IPS-18c (cell line): ENCODE data around the gene AFDN.
"Not testable (repeated sequence)": the region's sequence is repeated elsewhere in the genome, so short reads cannot be mapped to it uniquely, and the experiment has no call there.

Experiments
- H3K4me3 ChIP-seq: 2 replicates; pipeline ENCODE4 v1.7.0; 2013; ENCODE audit warnings: low read depth, mild to moderate bottlenecking, low read length, moderate library complexity; ENCODE audit not compliant: insufficient read depth
- H3K9me3 ChIP-seq: one replicate; pipeline ENCODE4 v1.6.1; 2013; ENCODE audit warnings: mild to moderate bottlenecking, low read length, moderate library complexity; ENCODE audit not compliant: control insufficient read depth, insufficient read depth

The AFDN gene

DNA sequence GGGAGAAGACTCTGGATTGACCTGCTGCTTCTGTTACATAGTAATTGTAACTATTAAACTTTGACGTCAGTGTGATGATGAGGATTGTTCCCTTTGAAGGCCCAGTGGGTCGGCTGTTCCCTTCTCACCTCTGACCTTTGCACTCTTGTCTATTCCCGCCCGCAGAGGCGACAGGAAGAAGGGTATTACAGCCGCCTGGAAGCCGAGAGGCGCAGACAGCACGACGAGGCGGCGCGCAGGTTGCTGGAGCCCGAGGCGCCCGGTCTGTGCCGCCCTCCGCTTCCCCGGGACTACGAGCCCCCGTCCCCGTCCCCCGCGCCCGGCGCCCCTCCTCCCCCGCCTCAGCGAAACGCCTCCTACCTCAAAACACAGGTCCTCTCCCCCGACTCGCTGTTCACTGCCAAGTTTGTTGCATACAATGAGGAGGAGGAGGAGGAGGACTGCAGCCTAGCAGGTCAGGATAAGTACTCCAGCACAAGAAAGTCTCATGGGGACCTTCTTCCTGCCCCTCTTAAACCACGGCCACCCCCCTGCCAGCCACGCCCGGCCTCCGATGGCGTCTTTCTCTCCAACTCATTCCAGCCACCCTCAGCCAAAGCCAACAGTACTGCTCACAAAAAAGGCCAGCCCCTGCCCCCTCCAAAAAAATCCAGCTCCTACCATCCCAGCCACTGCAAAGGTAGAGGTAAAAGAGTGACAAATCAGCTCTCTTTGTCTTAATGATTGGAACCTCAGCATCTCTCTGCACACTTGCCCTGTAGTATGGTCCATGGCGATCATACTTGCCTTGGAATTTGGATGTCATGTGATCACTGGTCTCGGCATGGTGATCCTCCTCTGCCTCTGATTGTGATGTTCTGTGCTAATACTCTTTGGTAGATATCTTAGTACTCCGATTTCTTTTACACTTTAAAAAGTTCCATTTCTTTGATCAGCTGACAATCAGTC, 139.2 kb downstream of the AFDN start:
- no peaks in the 10 kb centered on the region for H3K9me3 ChIP-seq
- no peak overlapping the region for H3K4me3 ChIP-seq

DNA sequence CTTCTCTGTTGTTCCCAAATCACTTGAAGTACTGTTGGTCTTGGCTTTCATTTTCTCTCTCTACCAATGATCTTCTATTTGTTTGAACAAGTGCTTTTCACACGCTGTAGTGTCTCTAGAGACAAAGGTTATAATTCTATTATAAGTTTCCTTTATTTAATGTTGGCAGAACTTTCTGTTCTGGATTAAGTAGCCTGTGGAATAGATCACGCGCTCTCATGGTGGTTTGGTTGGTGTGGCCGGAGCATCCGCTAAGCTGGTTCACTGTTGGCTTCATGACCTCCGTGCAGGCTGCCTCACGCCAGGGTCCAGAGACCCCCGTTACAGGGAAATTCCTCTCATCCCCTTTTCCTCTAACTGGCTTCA, 139.8 kb downstream of the AFDN start:
- Histone ChIP-seq H3K9me3 (no peaks in the 10 kb centered on the region), H3K4me3 (no peak overlapping the region)

DNA sequence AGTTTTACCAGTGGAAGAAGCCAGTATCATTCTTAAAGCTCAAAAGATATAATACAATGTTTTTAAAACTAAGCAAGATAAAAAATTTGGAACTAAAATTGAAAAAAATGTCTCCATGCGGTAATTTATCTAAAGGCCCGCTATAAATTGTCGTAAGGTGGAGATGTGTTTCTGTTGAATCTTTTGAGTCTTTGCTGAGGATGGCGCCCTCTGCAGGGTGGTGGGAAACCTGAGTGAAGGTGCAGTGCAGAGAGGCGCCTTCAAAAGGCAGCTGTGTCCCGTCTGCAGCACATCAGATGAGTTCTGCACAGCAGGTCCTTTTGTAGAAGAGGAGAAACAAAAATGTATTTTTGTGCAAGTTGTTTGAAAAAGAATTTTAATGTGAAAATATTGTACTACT, 141.4 kb downstream of the AFDN start:
- H3K9me3 ChIP-seq = no peaks in the 10 kb centered on the region
- H3K4me3 ChIP-seq = no peak overlapping the region

DNA sequence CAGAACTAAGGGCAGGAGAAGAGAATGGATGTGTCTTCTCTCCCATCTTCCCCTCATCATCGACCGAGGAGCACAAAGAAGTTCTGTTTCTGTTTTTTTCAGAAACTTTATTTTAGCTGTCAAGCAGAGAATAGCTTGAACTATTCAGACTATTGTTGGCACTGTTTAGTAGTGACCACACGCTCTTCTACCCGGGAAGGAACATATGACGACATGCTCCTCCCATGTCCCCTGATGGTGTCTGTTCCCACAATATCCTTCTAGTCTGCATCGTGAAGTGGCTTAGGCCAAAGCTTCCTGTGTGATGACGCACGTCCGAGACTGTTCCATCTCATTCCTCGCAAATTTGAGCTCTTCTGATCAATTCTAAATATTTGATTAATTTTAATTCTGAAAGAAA, 143.5 kb downstream of the AFDN start:
- H3K4me3 ChIP-seq = no peak overlapping the region
- no peaks in the 10 kb centered on the region for H3K9me3 ChIP-seq

- Histone ChIP-seq H3K9me3 (no peaks in the 10 kb centered on the region), H3K4me3 (no peak overlapping the region)
Measured at GRCh38 chr6:167972193-167972592, 145.5 kb downstream of the AFDN start.

GRCh38 chr6:167973148-167973885, 146.6 kb downstream of the AFDN start:
- no peaks in the 10 kb centered on the region for H3K9me3 ChIP-seq
- no peak overlapping the region for H3K4me3 ChIP-seq

DNA sequence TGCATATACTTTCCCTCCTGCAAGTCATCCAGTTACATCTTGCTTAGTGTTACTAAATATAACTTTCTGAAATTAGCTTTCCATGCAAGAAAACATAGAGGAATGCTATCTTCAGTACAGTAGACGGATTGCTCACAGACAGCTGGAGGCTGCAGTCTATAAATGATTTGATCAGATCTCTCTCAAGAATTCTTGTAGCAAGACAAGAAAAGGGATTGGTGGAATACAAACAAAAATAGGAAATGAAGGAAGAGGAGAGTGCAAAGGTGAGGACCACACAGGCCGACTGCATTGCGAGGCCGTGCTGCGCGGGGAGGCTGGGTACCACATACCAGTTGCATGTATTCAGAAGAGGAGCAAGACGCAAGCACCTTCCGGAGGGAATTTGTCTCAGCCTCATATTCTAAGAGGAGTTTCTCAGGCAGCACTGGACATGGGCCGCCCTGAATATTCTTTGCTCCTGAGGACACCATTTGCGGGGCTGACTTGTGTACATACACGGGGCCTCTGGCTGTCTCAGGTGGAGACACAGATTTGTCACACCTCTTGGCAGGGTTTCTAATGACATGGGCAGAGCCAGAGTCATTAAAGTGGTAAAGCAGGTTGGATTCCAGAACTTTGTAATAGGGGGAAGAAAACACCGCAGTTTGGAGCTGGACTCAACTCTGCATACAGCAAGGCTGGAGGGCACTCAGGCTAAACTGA, 148.1 kb downstream of the AFDN start:
- Histone ChIP-seq H3K9me3 (peaks cover 2% of the 10 kb centered on the region), H3K4me3 (no peak overlapping the region)

DNA sequence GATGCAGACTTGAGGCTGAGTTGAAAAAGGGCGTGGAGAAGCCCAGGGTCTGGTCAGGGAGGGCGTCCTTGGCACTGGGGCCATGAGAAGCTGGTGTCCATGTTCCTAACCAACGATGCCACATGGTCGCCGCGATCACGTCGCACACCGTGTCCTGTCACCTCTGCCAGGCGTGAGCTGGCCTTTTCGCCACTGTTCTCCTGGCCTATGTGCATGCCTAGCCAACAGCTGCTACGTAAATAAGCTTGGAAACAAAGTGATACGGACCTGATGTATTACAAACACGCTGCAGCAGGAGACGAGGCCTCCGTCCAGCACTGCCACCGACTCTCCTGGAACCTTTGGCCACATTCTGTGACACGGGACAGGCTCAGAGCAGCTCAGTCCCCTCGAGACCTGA, 148.7 kb downstream of the AFDN start:
- Histone ChIP-seq H3K4me3 (no peak overlapping the region), H3K9me3 (peaks cover 2% of the 10 kb centered on the region)

- not testable (repeated sequence) for H3K4me3 ChIP-seq, H3K9me3 ChIP-seq
Measured at GRCh38 chr6:167976116-167976657, 149.5 kb downstream of the AFDN start.

GRCh38 chr6:167976708-167977107, 150.0 kb downstream of the AFDN start:
- H3K4me3 ChIP-seq = no peak overlapping the region
- peaks cover 2% of the 10 kb centered on the region for H3K9me3 ChIP-seq

DNA sequence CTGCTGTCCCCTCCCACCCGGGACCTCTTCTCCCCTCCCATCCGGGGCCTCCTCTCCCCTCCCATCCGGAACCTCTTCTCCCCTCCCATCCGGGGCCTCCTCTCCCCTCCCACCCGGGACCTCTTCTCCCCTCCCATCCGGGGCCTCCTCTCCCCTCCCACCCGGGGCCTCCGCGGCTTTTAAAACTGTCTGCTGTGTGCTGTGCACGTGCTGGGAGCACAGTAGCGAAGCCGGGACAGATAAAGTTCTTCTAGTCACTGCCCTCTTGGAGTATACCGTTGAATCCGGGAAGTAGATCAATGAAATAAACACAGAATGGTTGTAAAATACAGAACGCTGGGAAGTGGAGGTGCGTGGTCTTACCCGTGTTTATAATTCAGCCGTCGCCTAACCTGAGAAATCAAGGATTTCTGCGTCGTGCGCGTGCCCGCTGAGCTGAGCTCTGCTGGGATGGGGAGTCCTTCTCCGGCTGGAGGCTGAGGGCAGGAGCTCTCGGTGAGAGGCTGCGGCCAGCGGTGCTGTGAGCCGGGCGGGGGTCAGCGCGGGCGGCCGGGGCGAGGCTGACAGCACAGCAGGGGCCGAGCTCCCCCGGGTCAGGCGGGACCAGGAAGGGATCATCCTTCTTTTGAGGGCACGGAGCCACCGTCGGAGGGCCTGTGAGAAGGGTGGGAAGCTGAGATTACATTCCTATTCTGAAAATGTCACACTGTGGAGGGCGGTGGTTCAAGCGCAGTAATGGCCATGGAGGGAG, 151.2 kb downstream of the AFDN start:
- H3K9me3 ChIP-seq = peaks cover 2% of the 10 kb centered on the region
- H3K4me3 ChIP-seq = no peak overlapping the region

- H3K9me3 ChIP-seq = peaks cover 2% of the 10 kb centered on the region
- no peak overlapping the region for H3K4me3 ChIP-seq
Measured at GRCh38 chr6:167978607-167979006, 151.9 kb downstream of the AFDN start.

DNA sequence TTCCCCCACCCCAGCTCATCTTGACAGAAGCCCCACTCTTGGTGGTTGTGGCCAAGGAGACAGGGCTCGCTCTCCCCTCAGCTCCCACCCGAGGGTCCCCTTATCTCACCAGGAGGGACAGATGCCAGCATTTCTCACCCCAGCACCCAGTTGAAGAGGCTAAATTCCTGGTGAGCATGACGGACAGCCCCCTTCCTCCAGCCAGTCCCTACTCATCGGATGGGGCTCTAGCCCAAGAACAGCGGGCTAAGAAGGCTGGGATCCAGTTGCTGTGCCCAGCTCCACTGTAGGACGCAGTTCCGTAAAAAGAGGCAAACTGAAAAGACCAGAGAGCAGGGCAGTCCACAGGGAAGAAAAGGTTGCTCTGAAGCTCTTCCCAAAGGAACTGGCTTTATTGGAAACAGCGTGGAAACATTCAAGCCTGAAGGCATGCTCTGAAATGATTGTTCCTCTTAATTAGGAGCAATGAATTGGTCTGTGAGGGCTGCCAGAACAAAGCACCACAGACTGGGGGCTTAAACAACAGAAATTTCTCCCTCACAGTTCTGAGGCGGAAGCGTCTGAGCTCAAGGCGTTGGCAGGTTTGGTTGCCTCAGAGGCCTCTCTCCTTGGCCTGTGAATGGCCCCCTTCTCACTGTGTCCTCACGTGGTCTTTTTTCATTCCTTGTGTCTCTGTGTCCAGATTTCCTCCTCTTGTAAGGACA, 152.9 kb downstream of the AFDN start:
- H3K4me3 ChIP-seq = no peak overlapping the region
- H3K9me3 ChIP-seq = peaks cover 7% of the 10 kb centered on the region

DNA sequence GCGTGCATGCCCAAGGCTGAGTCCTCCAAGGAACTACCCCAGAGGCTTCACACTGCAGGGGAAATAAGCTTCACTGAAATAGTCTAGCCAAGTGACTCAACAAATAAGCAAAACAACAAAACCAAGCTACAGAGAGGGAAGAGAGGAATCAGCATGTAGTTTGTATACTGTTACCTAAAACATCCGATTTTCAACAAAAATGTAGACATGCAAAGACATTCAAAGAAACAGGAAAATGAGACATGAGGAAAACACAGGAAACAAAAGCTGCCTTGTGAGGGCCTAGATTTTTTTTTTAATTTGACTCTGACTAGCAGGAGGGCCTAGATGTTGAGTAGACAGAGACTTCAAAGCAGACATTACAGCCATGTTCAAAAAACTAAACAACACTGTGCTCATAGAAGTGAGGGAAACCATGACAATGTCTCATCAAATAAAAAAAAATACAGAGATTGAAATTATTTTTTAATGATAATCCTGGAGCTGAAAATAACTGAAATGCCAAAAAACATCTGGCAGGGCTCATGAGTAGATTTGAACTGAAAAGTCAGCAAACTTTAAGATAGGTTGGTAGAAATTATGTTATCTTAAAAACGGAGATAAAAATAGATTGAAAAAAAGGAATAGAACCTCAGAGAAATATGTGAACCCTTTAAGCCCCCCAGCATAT, 154.3 kb downstream of the AFDN start:
- H3K4me3 ChIP-seq = no peak overlapping the region
- H3K9me3 ChIP-seq = peaks cover 7% of the 10 kb centered on the region

DNA sequence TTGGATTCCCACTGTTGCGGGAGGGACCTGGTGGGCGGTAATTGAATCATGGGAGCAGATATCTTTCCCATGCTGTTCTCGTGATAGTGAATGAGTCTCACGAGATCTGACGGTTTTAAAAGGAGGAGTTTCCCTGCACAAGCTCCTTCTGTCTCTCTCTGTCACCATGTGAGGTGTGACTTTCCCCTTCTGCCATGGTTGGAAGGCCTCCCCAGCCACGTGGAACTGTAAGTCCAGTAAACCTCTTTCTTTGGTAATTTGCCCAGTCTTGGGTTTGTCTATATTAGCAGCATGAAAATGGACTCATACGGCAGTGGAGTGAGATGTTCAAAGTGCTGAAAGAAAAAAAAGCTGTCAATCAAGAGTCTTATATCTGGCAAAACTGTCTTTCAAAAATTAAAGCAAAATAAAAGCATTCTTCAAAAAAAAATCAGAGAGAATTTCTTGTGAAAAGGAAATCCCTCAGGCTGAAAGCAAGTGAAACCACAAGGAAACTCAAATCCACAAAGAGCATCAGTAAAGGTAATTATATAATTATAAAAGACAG, 155.3 kb downstream of the AFDN start:
- H3K4me3 ChIP-seq = no peak overlapping the region
- peaks cover 7% of the 10 kb centered on the region for H3K9me3 ChIP-seq
